Astrocyte of the spinal cord (primary cell): Measurements from ENCODE around the gene DNAH12.

Experiments
- DNase-seq: peaks from one replicate; pipeline ENCODE4 v3.0.0; 2011; ENCODE audit warnings: low read depth, low spot score
- H3K4me3 ChIP-seq: 2 replicates; pipeline ENCODE4 v1.5.1; 2011; ENCODE audit warnings: low read depth, mild to moderate bottlenecking, low read length, moderate library complexity
- CTCF ChIP-seq: IDR thresholded peaks from 2 replicates; pipeline ENCODE4 v1.5.1; 2012; ENCODE audit warnings: low read depth, mild to moderate bottlenecking, low read length, inconsistent platforms
- in situ Hi-C: cut with HindIII; loops from 2 replicates; pipeline ENCODE4 v1.10.0; 2017; ENCODE audit warnings: low sequenced_read_pairs

The DNAH12 gene

GRCh38 chr3:57559526-57559925, 15.4 kb upstream of the DNAH12 start:
- DNase-seq: no peak
- in situ Hi-C loops: no loop called here
- no peak overlapping the region for H3K4me3 ChIP-seq
- no peak for TF ChIP-seq CTCF

GRCh38 chr3:57557085-57557537, 13.0 kb upstream of the DNAH12 start:
- TF ChIP-seq CTCF: no peak
- peak; percentile 41 for DNase-seq
- in situ Hi-C loops: no loop called here
- peak overlapping the region; percentile 92 for H3K4me3 ChIP-seq

GRCh38 chr3:57556459-57557084, 12.4 kb upstream of the DNAH12 start:
- H3K4me3 ChIP-seq: peak overlapping the region; percentile 92
- in situ Hi-C loops: no loop called here
- no peak for TF ChIP-seq CTCF
- DNase-seq: no peak

- TF ChIP-seq CTCF: no peak
- H3K4me3 ChIP-seq: peak within 1 kb of the TSS; percentile 92
- in situ Hi-C loops: no loop called here
- peak; percentile 96 for DNase-seq
Measured at GRCh38 chr3:57555738-57556458, 11.8 kb upstream of the DNAH12 start, which contains the start of gene PDE12. Gene PDE12, plus strand, starts transcription at chr3:57556274. Its CDS starts 106 bp downstream, at chr3:57556380.

GRCh38 chr3:57555306-57555705, 11.2 kb upstream of the DNAH12 start:
- peak overlapping the region; percentile 92 for H3K4me3 ChIP-seq
- DNase-seq: no peak
- in situ Hi-C loops: no loop called here
- TF ChIP-seq CTCF: no peak

GRCh38 chr3:57546616-57547015, 2.5 kb upstream of the DNAH12 start:
- no peak for TF ChIP-seq CTCF
- no peak overlapping the region for H3K4me3 ChIP-seq
- in situ Hi-C loops: no loop called here
- DNase-seq: no peak
